ENCODE data around the gene COP1. TPM values are rescaled to one million over a fixed set of nuclear protein-coding genes. Genes with fewer than 3 reads are reported as not detected.

COP1 gene
- total RNA-seq, 2 donors from 2014 or later, result 43.6 to 64.1 TPM

GRCh38 chr1:175922254-175922881, 284.7 kb downstream of the COP1 start:
- peaks cover 28 to 39% of the 10 kb centered on the region in 2 donors for H3K36me3 Mint-ChIP-seq
- no peak for ATAC-seq
- no peak overlapping the region for H3K27ac Mint-ChIP-seq

GRCh38 chr1:175920381-175920780, 286.7 kb downstream of the COP1 start:
- Mint-ChIP-seq H3K27ac (no peak overlapping the region), H3K36me3 (peaks cover 14 to 38% of the 10 kb centered on the region in 2 donors), H3K9me3 (peaks cover 18 to 20% of the 10 kb centered on the region in 2 donors)
- ATAC-seq, result no peak
- DNase-seq (ENCODE audit: low spot score in 2 of 2), result no peak

More at GRCh38 chr1:175922254-175922881, 284.7 kb downstream of the COP1 start:
- DNase-seq (ENCODE audit: low spot score in 2 of 2), result no peak
- peaks cover 20 to 21% of the 10 kb centered on the region in 2 donors for H3K9me3 Mint-ChIP-seq

DNA sequence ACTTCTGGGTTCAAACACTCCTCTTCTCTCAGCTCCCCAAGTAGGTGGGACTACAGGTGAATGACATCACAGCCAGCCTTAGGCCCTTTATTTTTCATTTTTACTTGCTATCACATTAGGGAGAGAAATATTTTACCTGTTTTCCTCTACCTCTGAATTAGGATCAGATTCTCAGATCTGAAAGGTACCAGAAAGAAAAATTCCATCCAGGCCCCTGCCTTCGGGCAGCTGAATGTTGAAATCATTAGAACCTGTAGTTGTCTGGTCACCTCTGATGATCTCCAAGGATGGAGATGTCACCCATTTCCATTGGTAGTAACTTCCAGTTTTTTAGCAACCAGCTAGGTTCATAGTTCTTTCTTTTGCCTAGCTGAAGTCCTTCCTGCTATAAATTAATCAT, 288.1 kb downstream of the COP1 start:
- peaks cover 5 to 32% of the 10 kb centered on the region in 2 donors for H3K36me3 Mint-ChIP-seq
- no peak for ATAC-seq
- H3K27ac Mint-ChIP-seq, result no peak overlapping the region
- H3K9me3 Mint-ChIP-seq, result peaks cover 14 to 19% of the 10 kb centered on the region in 2 donors
- no peak for DNase-seq (ENCODE audit: low spot score in 2 of 2)

DNA sequence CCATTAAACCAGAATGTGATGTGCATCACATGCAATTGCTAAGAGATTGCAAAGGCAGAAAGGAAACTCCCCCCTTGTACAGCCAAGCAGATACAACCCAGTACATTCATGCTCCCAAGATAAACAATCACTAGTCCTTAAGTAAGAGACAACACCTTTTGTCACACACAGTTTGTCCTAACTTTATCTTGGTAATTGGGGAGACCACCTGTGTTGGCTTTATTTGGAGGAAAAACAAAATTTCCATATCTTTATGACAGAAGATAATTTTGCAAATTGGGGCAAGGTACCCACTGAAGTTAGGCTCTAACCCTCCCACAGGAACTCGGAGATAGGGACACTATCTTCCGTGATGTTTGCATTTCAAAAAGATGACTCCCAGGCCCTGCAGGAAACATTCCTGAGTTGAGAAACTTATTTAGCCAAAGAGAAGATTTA, 288.7 kb downstream of the COP1 start:
- Mint-ChIP-seq H3K36me3 (peaks cover 7 to 37% of the 10 kb centered on the region in 2 donors), H3K9me3 (peaks cover 14 to 22% of the 10 kb centered on the region in 2 donors), H3K27ac (no peak overlapping the region)
- DNase-seq (ENCODE audit: low spot score in 2 of 2), result no peak
- ATAC-seq, result no peak

GRCh38 chr1:175914115-175914514, 293.0 kb downstream of the COP1 start:
- Mint-ChIP-seq H3K9me3 (peaks cover 21 to 37% of the 10 kb centered on the region in 2 donors), H3K27ac (no peak overlapping the region), H3K36me3 (peaks cover 30 to 55% of the 10 kb centered on the region in 2 donors)
- no peak for DNase-seq (ENCODE audit: low spot score in 2 of 2)
- ATAC-seq, result no peak

- ATAC-seq (no peak), DNase-seq (ENCODE audit: low spot score in 2 of 2) (no peak)
- peaks cover 15 to 28% of the 10 kb centered on the region in 2 donors for H3K9me3 Mint-ChIP-seq
- no peak overlapping the region for H3K27ac Mint-ChIP-seq
- peaks cover 30 to 50% of the 10 kb centered on the region in 2 donors for H3K36me3 Mint-ChIP-seq
These were observed 295.9 kb downstream of the COP1 start for GRCh38 chr1:175911138-175911537.

DNA sequence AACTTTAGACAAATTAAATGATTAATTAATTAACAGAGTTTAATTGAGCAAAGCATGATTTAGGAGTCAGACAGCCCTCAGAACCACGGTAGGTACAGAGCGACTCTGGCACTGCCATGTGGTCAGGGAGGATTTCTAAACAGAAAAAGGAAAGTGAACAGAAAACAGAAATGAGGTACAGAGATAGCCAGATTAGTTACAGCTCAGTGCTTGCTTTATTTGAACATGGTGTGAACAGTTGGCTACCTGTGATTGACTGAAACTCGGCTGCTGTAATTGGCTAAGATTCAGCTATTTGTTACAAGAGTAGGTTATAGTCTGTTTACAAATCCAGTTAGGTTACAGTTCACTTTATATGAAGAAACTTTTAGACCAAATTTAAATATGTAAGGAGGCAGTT, 300.7 kb downstream of the COP1 start:
- Mint-ChIP-seq H3K36me3 (peaks cover 13 to 23% of the 10 kb centered on the region in 2 donors), H3K27ac (no peak overlapping the region), H3K9me3 (peaks cover 6 to 12% of the 10 kb centered on the region in 2 donors)
- no peak for DNase-seq (ENCODE audit: low spot score in 2 of 2)
- no peak for ATAC-seq

GRCh38 chr1:175904808-175905207, 302.3 kb downstream of the COP1 start:
- no peak overlapping the region for H3K27ac Mint-ChIP-seq
- no peak for DNase-seq (ENCODE audit: low spot score in 2 of 2)
- H3K36me3 Mint-ChIP-seq, result peaks cover 0 to 10% of the 10 kb centered on the region in 2 donors
- ATAC-seq, result no peak
- no peaks in the 10 kb centered on the region for H3K9me3 Mint-ChIP-seq

DNA sequence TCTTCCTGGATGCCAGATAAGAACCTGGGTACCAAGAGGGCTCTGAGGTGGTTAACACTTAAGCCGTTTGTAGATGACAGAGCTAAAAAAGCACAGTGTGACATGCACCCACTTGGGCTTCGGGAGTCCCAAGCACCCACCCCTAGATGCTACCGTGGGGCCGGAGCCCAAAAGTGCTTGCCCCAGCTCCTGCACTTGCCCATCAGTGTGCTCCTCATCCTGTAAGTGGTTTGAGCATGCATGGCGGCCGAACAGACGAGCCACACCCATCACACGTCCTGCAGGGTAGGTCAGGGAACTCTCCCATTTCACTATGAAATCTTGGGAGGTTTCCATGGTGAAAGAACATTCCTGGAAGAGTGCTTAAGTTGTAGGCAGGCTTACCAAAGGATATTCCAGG, 304.8 kb downstream of the COP1 start:
- ATAC-seq (no peak), DNase-seq (ENCODE audit: low spot score in 2 of 2) (no peak)
- Mint-ChIP-seq H3K27ac (no peak overlapping the region), H3K36me3 (peaks cover 0 to 4% of the 10 kb centered on the region in 2 donors), H3K9me3 (no peaks in the 10 kb centered on the region)

DNA sequence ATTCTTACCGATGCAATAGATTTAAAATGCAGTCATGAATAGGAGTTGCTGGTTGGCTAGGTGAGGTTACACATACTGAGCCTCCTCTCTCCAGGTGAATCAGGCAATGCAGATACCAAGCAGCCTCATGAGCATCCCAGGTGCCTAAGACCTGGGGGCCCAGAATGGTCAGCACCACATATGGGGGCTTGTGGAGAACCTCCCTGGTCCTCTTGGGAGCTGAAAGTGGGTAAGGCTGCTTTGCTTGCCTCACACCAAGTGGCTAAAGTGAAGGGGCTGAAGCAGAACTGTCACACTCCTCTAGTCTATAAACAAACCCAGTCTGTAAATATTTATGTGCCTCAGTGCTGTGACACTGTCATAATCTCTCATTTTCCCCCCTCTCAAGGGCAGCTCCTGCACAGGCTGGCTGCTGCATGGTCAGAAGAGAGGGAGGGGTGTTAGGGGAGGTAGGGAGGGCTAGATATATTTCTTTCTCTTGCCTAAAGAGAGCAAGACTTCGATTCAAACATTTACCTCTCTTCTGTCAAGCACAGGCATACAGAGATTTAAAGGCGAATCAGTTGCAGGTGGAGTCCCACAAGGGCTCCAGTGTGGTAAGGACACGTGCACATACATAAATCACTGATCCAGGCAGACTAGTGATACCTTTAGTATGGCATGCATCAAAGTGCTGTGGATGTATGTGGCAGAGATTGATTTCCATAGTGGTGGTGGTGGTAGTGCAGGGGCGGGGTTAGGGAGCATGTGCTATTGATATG, 305.8 kb downstream of the COP1 start:
- no peak for DNase-seq (ENCODE audit: low spot score in 2 of 2)
- H3K36me3 Mint-ChIP-seq, result no peaks in the 10 kb centered on the region
- no peak for ATAC-seq
- no peaks in the 10 kb centered on the region for H3K9me3 Mint-ChIP-seq
- no peak overlapping the region for H3K27ac Mint-ChIP-seq

DNA sequence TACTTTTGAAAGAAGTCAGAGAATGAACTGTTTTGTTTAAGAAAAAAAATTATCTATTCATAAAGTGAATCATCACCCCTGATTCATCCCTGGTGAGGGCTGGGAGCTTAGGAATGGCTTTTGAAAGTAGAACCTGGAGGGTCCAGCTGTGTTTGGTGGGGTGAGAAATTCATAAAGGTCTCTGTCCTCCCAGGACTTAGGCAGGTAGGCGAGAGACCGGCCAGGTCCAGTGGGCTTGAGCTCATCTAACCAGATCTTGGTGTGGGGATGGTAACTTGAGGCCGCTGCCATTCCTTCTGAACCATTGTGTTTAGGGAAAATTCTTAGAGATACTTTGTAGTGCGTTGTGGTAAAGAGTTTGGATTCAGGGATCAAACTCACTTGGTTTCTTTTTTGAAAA, 306.9 kb downstream of the COP1 start:
- ATAC-seq, result no peak
- Mint-ChIP-seq H3K9me3 (no peaks in the 10 kb centered on the region), H3K27ac (no peak overlapping the region), H3K36me3 (no peaks in the 10 kb centered on the region)
- DNase-seq (ENCODE audit: low spot score in 2 of 2), result no peak

GRCh38 chr1:175895966-175896365, 311.1 kb downstream of the COP1 start:
- DNase-seq (ENCODE audit: low spot score in 2 of 2) (no peak), ATAC-seq (no peak)
- Mint-ChIP-seq H3K27ac (no peak overlapping the region), H3K9me3 (no peaks in the 10 kb centered on the region), H3K36me3 (no peaks in the 10 kb centered on the region)
